Liver (tissue), 3 donors: ENCODE results near the gene NFIA.

Experiments
- CTCF ChIP-seq: fragments of 150-350 bp; IDR thresholded peaks from 2 replicates; pipeline ENCODE4 v1.5.1; 2017; ENCODE audit warnings: improper control_type of control experiment, low read depth, low read length; ENCODE audit not compliant: missing input control
- EGR1 ChIP-seq, 2 donors: IDR thresholded peaks; 2 replicates each; pipeline ENCODE4 v1.6.1; 2016 to 2018; ENCODE audit warnings: antibody characterized with exemption in 2 of 2, low read depth in 2 of 2
- FOXA1 ChIP-seq: IDR thresholded peaks from 2 replicates; pipeline ENCODE4 v1.6.1; 2016; ENCODE audit warnings: antibody characterized with exemption
- FOXA2 ChIP-seq: IDR thresholded peaks from 2 replicates; pipeline ENCODE4 v1.6.1; 2016; ENCODE audit warnings: antibody characterized with exemption
- GABPA ChIP-seq, 2 donors: IDR thresholded peaks in 1 of 2; conservative IDR thresholded peaks in 1 of 2; 2 replicates each; pipeline ENCODE4 v1.6.1; 2016; ENCODE audit warnings: antibody characterized with exemption in 2 of 2, mild to moderate bottlenecking in 1 of 2, moderate library complexity in 1 of 2
- JUND ChIP-seq, 2 donors: IDR thresholded peaks; 2 replicates each; pipeline ENCODE4 v1.6.1; 2016; ENCODE audit warnings: antibody characterized with exemption in 2 of 2
- MAX ChIP-seq: IDR thresholded peaks from 2 replicates; pipeline ENCODE4 v1.6.1; 2016; ENCODE audit warnings: antibody characterized with exemption
- RAD21 ChIP-seq, 2 donors: IDR thresholded peaks; 2 replicates each; pipeline ENCODE4 v1.6.1; 2016; ENCODE audit warnings: antibody characterized with exemption in 2 of 2, mild to moderate bottlenecking in 2 of 2
- RXRA ChIP-seq, 2 donors: IDR thresholded peaks; 2 replicates each; pipeline ENCODE4 v1.6.1; 2017 to 2018; ENCODE audit warnings: antibody characterized with exemption in 2 of 2, mild to moderate bottlenecking in 1 of 2
- SP1 ChIP-seq: IDR thresholded peaks from 2 replicates; pipeline ENCODE4 v1.6.1; 2018; ENCODE audit warnings: antibody characterized with exemption, mild to moderate bottlenecking
- TAF1 ChIP-seq: conservative IDR thresholded peaks from 2 replicates; pipeline ENCODE4 v1.6.1; 2016; ENCODE audit warnings: antibody characterized with exemption, mild to moderate bottlenecking
- YY1 ChIP-seq: IDR thresholded peaks from 2 replicates; pipeline ENCODE4 v1.6.1; 2016; ENCODE audit warnings: antibody characterized with exemption, mild to moderate bottlenecking
- TF ChIP-seq, protein P1 (sequence below): IDR thresholded peaks from 2 replicates; pipeline ENCODE4 v1.6.1; 2016; ENCODE audit warnings: antibody characterized with exemption, mild to moderate bottlenecking
- TF ChIP-seq, protein P2 (sequence below): IDR thresholded peaks from 2 replicates; pipeline ENCODE4 v1.6.1; 2016; ENCODE audit warnings: antibody characterized with exemption
- donor health status: healthy.
- donor health status: healthy.

DNA sequence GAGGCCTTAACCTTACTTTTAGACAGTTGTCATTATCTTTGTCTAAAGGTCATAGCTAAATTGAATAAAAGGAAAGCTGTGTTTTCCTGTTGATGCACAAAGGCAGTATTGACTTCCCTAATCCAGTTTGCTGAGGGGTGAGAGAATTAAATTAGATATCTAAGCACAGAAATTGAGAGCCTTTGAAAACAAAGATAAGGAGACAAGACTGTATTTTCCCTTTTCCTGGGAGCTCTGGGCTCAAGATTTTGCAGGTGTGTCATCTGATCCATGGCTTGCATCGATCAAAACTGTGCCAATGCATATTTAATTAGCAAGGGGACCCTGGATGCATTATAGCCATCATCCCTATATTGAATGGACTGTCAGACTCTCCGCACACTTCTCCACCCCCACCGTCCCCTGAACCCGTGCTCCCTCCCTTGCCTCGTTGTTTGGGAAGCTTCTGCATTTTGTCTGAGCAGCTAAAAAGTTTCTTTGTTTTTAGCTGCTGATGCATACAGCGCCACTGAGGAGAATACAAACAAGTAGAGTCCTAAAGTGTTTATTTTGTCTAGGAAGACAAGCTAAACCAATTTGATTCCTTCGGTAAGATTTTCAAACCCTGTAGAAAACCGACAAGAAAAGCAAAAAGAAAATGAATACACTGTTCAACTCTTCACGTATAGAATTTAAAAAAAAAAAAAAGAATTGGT, 186.3 kb downstream of the NFIA start:
- no peak for TF ChIP-seq CTCF
- no peak for TF ChIP-seq YY1
- TF ChIP-seq RAD21 (IDR thresholded peaks at IDR 0.05) = no peak
- no peak for TF ChIP-seq SP1
- TF ChIP-seq GABPA (IDR thresholded peaks at IDR 0.05 in 1 of 2, conservative IDR thresholded peaks at IDR 0.05 in 1 of 2) = no peak
- TF ChIP-seq MAX = no peak
- TF ChIP-seq EGR1 (IDR thresholded peaks at IDR 0.05; ENCODE audit: low read depth in 2 of 2) = no peak
- no peak for TF ChIP-seq JUND (IDR thresholded peaks at IDR 0.05)
- TF ChIP-seq, protein P1, sequence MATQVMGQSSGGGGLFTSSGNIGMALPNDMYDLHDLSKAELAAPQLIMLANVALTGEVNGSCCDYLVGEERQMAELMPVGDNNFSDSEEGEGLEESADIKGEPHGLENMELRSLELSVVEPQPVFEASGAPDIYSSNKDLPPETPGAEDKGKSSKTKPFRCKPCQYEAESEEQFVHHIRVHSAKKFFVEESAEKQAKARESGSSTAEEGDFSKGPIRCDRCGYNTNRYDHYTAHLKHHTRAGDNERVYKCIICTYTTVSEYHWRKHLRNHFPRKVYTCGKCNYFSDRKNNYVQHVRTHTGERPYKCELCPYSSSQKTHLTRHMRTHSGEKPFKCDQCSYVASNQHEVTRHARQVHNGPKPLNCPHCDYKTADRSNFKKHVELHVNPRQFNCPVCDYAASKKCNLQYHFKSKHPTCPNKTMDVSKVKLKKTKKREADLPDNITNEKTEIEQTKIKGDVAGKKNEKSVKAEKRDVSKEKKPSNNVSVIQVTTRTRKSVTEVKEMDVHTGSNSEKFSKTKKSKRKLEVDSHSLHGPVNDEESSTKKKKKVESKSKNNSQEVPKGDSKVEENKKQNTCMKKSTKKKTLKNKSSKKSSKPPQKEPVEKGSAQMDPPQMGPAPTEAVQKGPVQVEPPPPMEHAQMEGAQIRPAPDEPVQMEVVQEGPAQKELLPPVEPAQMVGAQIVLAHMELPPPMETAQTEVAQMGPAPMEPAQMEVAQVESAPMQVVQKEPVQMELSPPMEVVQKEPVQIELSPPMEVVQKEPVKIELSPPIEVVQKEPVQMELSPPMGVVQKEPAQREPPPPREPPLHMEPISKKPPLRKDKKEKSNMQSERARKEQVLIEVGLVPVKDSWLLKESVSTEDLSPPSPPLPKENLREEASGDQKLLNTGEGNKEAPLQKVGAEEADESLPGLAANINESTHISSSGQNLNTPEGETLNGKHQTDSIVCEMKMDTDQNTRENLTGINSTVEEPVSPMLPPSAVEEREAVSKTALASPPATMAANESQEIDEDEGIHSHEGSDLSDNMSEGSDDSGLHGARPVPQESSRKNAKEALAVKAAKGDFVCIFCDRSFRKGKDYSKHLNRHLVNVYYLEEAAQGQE = no peak
- no peak for TF ChIP-seq RXRA (IDR thresholded peaks at IDR 0.05)
- TF ChIP-seq TAF1 = no peak
- TF ChIP-seq, protein P2, sequence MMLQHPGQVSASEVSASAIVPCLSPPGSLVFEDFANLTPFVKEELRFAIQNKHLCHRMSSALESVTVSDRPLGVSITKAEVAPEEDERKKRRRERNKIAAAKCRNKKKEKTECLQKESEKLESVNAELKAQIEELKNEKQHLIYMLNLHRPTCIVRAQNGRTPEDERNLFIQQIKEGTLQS = no peak
- no peak for TF ChIP-seq FOXA2
- no peak for TF ChIP-seq FOXA1
